Limb (tissue), 2 donors: Measurements from ENCODE around the gene PI4KB.
A peak's percentile ranks its signal among the peaks of the same experiment; 100 is the strongest.
"Not testable (repeated sequence)": the region's sequence is repeated elsewhere in the genome, so short reads cannot be mapped to it uniquely, and the experiment has no call there.

Source experiments
- DNase-seq, 2 donors: peaks; one replicate each; pipeline ENCODE4 v3.0.0-alpha.2; 2016; ENCODE audit errors: extremely low spot score in 2 of 2

PI4KB gene

DNA sequence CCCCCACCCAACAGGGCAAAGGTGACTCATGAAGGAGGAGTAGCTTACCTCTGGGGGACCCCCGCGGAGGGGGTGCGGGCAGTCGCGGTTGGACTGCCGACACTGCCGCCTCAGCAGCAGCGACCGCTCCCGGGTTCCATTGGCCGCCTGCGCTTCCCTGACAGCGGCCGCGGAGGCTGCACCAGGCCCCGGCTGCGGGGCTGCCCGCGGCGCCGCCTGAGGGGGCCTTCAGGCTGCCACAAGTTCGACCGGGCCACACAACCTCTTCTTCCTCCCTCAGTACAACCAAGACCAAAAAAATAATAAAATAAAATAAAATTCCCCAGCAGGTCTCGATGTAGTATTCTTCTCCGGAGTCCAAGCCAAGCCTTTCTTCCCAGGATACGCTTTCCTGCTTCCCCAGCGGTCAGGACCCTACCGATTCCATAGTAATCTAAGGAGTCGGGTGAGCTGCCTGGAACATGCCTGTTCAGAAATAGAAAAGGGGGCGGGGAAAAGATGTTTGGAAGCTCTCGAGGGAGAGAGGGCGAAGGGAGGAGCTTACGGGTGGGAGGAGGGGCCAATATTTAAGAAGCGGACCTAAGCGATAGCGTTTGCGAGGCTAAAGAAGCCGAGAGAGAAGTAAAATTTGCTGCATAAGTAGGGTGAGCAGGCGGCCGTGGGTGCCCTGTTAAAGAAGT lies at the start of gene PI4KB:
Gene PI4KB (minus strand): TSS at position 194 of the 680 bp plus-strand sequence. CDS start 10,935 bp downstream, outside the sequence.
- peak; percentile 93 to 98 for DNase-seq

GRCh38 chr1:151373196-151373595 lies 46.0 kb upstream of the PI4KB start:
- DNase-seq = no peak

DNA sequence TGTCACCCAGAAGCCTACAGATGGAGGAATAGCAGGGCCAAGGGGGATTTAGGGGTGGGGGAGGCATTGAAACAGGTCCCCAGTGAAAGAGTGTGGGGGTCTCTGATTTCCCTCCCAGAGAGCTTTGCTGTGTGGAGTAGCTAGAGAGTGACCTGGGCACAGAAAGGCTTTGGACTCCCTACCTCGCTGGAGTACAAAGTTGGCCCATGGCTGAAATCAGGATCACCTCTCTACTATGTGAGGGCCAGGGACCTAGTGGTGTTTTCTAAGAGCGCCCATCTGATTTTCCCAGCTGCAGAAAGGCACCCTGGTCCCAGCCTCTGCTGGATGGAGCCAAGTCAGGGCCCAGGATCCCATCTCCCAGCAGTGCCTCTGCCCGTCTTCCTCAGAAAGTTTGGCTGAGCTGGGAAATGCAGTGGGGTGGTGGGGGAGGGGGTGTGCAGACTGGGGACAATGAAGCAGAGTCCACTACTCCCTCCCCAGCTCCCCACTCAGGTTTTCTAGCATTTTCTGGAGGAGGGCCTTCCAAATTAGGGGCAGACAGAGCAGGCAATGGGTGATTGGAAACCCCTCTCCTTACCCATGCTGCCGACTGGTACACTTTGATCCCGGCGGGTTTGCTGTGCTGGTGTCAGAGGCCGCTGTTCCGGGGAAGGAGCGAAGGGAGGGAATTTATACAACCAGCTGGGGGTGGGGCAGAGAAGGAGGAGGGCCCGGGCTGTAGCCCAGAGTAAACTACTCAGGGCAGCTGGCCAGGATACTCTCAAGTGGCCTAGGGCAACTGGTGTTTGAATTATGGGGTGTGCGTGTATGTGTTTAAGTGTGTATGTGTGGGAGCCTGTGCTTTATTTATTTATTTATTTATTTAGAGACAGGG lies 45.1 kb upstream of the PI4KB start, which contains the start of gene SELENBP1:
Gene SELENBP1 (minus strand): TSS at position 648 of the 877 bp plus-strand sequence. CDS start 64 bp downstream, at position 584.
- DNase-seq = peak; percentile 70 to 83

DNA sequence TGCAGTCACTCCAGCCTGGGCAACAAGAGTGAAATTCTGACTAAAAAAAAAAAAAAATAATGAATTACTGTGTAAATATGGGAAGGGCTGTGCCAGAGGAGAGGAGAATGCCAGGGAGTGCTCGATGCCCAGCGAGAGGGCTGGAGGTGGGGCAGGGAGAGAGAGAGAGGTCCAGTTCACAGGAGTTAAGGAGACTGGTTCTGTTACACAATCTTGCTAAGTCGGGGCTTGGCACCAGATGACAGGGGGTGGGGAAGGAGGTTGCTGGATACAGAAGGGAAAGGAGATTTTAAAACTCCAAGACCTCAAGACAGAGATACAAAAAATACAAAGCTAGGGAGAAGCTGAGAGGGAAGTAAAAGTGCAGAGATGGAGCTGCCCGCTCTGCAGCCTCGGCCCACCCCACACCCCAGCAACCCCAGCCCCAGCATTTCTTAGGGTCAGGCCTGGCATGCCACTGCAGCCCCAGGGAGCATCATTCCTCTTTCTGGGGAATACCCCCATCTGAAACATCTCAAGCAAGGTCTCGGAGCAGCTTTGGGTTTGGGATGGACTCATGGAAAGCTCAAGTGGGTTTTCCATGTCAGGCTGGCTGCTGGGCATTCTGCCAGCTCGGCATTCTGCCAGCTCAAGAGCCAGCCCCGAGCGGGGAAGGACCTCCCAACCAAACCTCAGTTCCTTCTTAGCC lies 44.3 kb upstream of the PI4KB start:
- DNase-seq = peak; percentile 73 to 79

DNA sequence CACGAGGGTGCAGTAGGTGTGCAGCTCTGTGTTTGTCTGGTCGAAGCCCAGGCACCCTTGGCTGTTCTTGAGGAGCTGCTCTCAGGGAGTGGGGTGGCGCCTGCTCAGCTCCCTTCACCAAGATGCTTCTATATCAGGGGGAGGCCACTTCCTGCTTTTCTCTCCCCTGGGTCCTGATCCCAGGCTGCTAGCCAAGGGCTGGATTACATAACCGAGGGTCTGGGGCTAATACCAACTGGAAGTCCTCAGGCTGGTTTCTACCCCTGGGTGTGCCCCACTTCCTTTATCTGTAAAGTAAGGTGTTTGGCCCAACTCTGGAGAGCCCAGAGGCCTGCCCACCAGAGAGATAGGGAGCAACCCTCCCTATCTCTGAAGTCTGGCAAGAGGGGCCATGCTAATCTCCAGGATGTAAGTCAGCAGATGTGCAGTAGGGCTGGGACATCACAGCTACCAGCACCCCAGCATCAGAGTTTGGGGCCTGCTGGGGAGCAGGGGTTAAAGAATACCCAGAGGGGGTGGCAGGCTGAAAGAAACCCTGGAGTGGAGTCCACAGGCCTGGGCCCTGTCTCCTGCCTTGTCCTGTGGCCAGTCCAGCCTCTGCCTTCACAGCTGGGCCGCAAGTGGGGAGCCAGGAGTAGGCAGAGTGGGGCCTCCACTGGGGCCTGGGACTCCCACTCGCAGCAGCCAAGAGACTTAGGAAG lies 43.1 kb upstream of the PI4KB start:
- no peak for DNase-seq

GRCh38 chr1:151369621-151370048 lies 42.4 kb upstream of the PI4KB start:
- DNase-seq = no peak

- no peak for DNase-seq
Measured at GRCh38 chr1:151369302-151369610, 42.0 kb upstream of the PI4KB start.

DNA sequence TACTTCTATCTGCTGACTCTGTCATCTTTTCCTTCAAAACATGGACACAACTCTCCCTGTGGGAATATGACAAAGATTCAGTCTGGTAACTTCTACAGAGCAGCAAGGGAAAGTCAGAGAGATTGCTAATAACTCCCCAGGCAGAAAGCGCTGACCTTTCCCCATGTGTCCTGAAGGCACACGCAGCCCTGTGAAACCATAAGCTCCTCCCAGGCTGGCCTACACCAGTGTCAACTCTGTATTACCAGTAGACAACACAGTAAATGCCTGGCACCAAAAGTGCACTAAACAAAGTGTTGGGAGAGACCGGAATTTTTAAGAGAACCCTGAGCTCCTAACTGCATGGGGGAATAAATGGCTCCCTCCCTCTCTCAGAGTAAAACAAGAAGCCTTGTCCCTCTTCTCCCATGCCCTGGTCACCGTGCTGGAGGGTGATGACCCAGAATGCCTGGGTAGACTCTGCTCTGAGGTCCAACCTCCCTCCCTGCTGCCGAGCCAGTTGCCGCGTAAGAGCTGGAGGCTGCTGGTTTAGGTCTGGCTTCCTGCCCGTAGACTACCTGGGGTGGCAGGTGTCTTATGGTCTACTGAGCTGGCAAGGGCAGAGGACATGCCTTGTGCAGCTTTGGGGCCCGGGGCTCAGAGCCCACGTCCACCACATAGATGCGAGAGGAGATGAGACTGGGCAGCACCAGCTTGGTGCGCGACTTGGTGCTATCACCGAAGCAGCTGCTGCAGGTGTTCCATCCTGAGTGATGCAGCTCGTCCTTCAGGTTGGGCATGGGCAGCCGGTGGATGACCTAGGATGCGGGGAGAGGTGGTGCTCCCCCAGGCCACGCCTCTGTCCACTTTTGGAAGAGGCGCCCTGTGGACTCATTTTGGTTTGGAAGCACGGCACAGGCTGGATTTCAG lies 41.4 kb upstream of the PI4KB start:
- DNase-seq = no peak

- DNase-seq = no peak
Measured at GRCh38 chr1:151367658-151368392, 40.6 kb upstream of the PI4KB start.

GRCh38 chr1:151364996-151365395 lies 37.8 kb upstream of the PI4KB start:
- no peak for DNase-seq

- DNase-seq = no peak
Measured at GRCh38 chr1:151362308-151363155, 35.3 kb upstream of the PI4KB start.

GRCh38 chr1:151361883-151362282 lies 34.7 kb upstream of the PI4KB start:
- DNase-seq = no peak

GRCh38 chr1:151356696-151357095 lies 29.5 kb upstream of the PI4KB start:
- DNase-seq = no peak

- no peak for DNase-seq
Measured at GRCh38 chr1:151352021-151352718, 25.0 kb upstream of the PI4KB start.

DNA sequence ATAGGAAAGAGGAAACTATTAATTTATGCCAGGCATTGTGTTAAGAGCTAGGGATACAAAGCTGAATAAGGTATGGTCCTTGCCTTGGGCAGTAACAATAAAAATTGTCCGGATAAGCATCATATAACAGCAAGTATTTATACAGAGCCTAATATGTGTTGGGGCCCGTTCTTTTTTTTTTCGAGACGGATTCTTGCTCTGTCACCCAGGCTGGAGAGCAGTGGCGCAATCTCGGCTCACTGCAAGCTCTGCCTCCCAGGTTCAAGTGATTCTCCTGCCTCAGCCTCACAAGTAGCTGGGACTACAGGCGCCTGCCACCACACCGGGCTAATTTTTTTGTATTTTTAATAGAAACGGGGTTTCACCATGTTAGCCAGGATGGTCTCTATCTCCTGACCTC lies 23.1 kb upstream of the PI4KB start:
- DNase-seq = not testable (repeated sequence)

DNA sequence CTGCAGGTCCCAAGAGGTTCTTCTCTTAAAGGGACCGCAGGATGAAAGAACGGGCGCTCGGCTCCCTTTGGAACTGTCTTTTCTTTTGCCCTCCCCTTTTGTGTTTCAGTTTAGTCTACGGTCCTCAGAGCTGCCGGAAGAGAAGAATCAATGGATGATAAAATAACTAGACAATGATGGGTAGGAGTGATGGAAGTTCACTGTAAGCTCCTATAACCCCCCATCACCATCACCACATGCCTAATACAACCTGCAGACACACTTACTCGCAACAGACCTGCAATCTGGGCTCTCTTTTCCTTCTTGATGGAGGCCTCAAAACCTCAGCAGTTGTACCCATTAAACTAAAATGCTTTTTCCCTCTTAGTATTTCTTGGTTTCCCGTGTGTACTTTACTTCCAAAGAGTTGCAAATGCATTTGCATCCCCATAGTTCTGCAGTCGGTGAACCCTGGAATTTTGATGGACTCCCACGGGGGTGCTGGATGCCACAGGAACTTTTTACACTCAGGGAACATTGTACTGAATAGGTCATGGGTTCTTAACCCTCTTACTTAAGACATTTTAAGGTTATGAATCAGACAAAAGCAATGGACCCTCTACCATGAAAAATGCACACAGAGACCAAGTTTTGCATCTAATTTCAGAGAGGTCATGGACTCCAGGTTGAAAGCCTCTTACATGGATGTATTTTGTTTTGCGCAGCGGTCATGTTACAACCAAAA lies 20.5 kb upstream of the PI4KB start:
- no peak for DNase-seq

DNA sequence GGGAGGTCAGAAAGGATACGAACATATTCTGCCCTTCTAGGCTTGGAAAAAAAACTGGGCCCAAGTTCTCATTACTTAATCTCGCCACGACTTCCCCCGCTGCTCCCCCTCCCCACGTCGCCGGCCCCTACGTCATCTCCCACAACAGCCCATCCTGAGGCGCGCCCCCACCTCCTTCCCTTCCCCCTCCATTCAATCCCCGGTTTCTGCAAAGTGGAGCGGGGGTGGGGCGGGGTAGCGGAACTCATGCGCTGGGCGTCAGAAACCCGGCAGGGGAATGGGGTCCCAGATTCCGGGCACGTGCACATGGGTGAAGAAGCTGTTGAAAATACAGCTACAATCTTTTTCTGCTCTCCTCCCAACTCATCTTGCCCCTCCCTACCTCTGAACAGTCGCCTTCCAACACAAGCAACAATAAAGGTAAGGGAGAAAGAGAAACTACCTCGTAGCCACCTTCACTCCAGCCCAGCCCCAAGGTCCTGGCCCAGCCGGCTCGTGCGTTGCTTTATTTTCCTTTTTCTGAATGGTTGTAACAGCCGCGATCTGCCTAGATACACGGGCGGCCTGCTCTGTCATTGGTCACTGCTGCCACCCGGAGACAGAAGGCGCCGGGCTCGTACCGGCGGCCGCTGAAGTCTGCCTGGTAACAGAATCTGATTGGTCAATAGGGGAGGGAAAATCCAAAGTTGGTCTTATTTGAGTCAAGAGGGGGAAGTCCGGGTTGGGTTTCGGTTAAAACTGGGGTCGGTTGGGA lies 19.7 kb upstream of the PI4KB start, which contains the start of gene RFX5:
Gene RFX5 (minus strand): TSS at position 484 of the 754 bp plus-strand sequence. CDS start 932 bp downstream, outside the sequence.
- DNase-seq = peak; percentile 93 to 98
